K562 (cell line): ENCODE data around the gene OR56A4. TPM values are rescaled to one million over a fixed set of nuclear protein-coding genes. Genes with fewer than 3 reads are reported as not detected.

Source experiments
- ILK ChIP-seq: fragments of 450-650 bp; IDR thresholded peaks from 2 replicates; pipeline ENCODE4 v1.6.1; 2016; ENCODE audit warnings: missing genetic modification characterization, low read depth, mild to moderate bottlenecking, missing compliant biosample characterization, moderate library complexity, borderline replicate concordance
- PHF21A ChIP-seq: fragments of 450-650 bp; IDR thresholded peaks from 2 replicates; pipeline ENCODE4 v1.6.1; 2017; ENCODE audit warnings: low read depth, borderline replicate concordance
- RFX1 ChIP-seq: fragments of 450-650 bp; IDR thresholded peaks from 2 replicates; pipeline ENCODE4 v1.6.1; 2016; ENCODE audit warnings: mild to moderate bottlenecking, moderate library complexity
- ZFP36 ChIP-seq: fragments of 150-350 bp; IDR thresholded peaks from 2 replicates; pipeline ENCODE4 v1.6.1; 2018; ENCODE audit warnings: low read length, low read depth; ENCODE audit not compliant: partially characterized antibody
- ZKSCAN3 ChIP-seq: fragments of 250-450 bp; sonication (Bioruptor Pico); IDR thresholded peaks from 2 replicates; pipeline ENCODE4 v1.4.0; 2020
- ZNF253 ChIP-seq: fragments of 250-450 bp; sonication (Bioruptor Pico); conservative IDR thresholded peaks from 2 replicates; pipeline ENCODE4 v1.6.1; 2021; ENCODE audit warnings: mild to moderate bottlenecking
- ZNF354B ChIP-seq: fragments of 250-450 bp; sonication (Bioruptor Pico); IDR thresholded peaks from 2 replicates; pipeline ENCODE4 v1.4.0; 2020
- polyA plus RNA-seq, 8 experiments: library from polyadenylated mRNA; depleted of rRNA in 4 of 8; stranded (reverse) in 5 of 8; unstranded in 3 of 8; fragments of >200 nt; fragmentation: Nextera tagmentation in 2 of 8; fragmentation: Illumina TruSeq in 1 of 8; extraction: Ambion mirVana in 2 of 8; extraction: Trizol in 1 of 8; gene quantifications; 2 replicates each; pipeline versions ENCODE4 v1.2.1 to v1.2.3, GENCODE V29; 2011 to 2014; ENCODE audit warnings: inconsistent platforms in 1 of 8, missing spikeins in 1 of 8
- total RNA-seq, 7 experiments: library from RNA; depleted of rRNA in 6 of 7; stranded (reverse); fragments of >200 nt in 6 of 7; fragmentation: Illumina TruSeq in 2 of 7; extraction: Trizol in 2 of 7; gene quantifications; 2 replicates each; pipeline versions ENCODE4 v1.2.1 to v1.2.3, GENCODE V29; 2011 to 2021; ENCODE audit warnings: low replicate concordance in 1 of 7
- TF ChIP-seq, protein P1 (sequence below): fragments of 250-450 bp; sonication (Bioruptor Pico); IDR thresholded peaks from 2 replicates; pipeline ENCODE4 v1.5.0; 2020; ENCODE audit warnings: mild to moderate bottlenecking
- TF ChIP-seq, protein P2 (sequence below), 2 experiments: fragments of 150-350 bp in 1 of 2; IDR thresholded peaks; 2 replicates each; pipeline ENCODE4 v1.6.1; 2012 to 2016; ENCODE audit warnings: low read depth in 2 of 2, low read length in 2 of 2, mild to moderate bottlenecking in 1 of 2, moderate library complexity in 1 of 2

Gene OR56A4
- total and polyA plus RNA-seq, 9 of the 15 experiments (the other 6 are each of a cell fraction or from before 2014, with no cell fraction given), result not detected

DNA sequence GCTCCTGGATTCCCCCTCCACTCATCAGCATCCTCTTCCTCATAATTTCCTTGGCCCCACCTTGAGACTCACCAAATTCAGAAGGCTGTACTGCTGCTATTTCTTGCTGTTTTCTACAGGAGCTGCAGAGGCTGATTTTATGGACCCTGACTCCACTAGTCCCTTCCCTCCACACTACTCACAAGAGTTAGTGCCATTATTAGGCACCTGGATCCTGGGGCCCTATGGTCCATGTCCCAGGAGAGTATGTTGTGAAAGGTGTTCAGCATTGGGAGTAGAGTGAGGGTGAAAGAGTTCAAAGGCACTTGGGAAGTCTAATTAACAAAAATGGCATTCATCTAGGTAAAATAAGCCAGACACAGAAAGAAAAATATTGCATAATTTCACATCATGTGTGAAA is at the start of gene OR56A4 (continued):
- TF ChIP-seq ZNF354B (CRISPR knock-in tag) (no peak), ZKSCAN3 (no peak), ZFP36 (no peak), ZNF253 (no peak), PHF21A (no peak), ILK (tag) (no peak), RFX1 (no peak)
- TF ChIP-seq, protein P1, sequence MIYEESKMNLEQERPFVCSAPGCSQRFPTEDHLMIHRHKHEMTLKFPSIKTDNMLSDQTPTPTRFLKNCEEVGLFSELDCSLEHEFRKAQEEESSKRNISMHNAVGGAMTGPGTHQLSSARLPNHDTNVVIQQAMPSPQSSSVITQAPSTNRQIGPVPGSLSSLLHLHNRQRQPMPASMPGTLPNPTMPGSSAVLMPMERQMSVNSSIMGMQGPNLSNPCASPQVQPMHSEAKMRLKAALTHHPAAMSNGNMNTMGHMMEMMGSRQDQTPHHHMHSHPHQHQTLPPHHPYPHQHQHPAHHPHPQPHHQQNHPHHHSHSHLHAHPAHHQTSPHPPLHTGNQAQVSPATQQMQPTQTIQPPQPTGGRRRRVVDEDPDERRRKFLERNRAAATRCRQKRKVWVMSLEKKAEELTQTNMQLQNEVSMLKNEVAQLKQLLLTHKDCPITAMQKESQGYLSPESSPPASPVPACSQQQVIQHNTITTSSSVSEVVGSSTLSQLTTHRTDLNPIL (CRISPR knock-in tag), result no peak
- TF ChIP-seq, protein P2, sequence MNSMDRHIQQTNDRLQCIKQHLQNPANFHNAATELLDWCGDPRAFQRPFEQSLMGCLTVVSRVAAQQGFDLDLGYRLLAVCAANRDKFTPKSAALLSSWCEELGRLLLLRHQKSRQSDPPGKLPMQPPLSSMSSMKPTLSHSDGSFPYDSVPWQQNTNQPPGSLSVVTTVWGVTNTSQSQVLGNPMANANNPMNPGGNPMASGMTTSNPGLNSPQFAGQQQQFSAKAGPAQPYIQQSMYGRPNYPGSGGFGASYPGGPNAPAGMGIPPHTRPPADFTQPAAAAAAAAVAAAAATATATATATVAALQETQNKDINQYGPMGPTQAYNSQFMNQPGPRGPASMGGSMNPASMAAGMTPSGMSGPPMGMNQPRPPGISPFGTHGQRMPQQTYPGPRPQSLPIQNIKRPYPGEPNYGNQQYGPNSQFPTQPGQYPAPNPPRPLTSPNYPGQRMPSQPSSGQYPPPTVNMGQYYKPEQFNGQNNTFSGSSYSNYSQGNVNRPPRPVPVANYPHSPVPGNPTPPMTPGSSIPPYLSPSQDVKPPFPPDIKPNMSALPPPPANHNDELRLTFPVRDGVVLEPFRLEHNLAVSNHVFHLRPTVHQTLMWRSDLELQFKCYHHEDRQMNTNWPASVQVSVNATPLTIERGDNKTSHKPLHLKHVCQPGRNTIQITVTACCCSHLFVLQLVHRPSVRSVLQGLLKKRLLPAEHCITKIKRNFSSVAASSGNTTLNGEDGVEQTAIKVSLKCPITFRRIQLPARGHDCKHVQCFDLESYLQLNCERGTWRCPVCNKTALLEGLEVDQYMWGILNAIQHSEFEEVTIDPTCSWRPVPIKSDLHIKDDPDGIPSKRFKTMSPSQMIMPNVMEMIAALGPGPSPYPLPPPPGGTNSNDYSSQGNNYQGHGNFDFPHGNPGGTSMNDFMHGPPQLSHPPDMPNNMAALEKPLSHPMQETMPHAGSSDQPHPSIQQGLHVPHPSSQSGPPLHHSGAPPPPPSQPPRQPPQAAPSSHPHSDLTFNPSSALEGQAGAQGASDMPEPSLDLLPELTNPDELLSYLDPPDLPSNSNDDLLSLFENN (IDR thresholded peaks at IDR 0.05; ENCODE audit: low read depth in 2 of 2, low read length in 2 of 2), result no peak
